ENCODE data around the gene SUSD4. TPM values are rescaled to one million over a fixed set of nuclear protein-coding genes. Genes with fewer than 3 reads are reported as not detected.
A peak's percentile ranks its signal among the peaks of the same experiment; 100 is the strongest.

SUSD4 gene
- total and polyA plus RNA-seq, 9 of the 15 experiments (the other 6 are each of a cell fraction or from before 2014, with no cell fraction given) = 0.06 to 1.7 (median 0.09) TPM; not detected in 4

DNA sequence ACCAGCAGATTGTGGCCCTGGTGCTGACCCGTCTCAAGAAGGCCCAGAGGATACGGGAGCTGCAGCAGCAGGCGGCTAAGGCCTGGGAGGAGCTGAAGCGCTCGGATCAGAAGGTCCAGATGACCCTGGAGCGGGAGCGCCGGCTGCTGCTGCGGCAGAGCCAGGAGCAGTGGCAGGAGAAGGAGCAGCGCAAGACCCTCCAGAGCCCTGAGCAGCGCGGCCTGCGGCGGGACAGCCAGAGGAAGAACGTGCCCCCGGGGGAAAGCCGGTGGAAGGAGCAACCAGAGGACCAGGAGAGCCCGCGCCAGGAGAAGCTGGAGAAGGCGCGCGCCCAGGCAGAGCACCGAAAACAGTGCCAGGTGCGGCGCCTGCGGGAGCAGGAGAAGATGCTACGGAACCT is 30.3 kb upstream of the SUSD4 start:
- Histone ChIP-seq H3K9ac (ENCODE audit: insufficient read depth in 1 of 2, low read depth in 2 of 2, low read length in 2 of 2) (no peak overlapping the region; a peak in 1 of 4 replicates), H3K9me3 (replicated peaks; ENCODE audit: control insufficient read depth, insufficient read depth, low read depth, low read length) (no peaks in the 10 kb centered on the region), H4K20me1 (replicated peaks; ENCODE audit: control insufficient read depth, insufficient read depth, low read length) (no peaks in the 10 kb centered on the region), H3K79me2 (ENCODE audit: control insufficient read depth, insufficient read depth, low read length) (no peaks in the 10 kb centered on the region), H2AFZ (ENCODE audit: low read depth, low read length) (no peak overlapping the region), H3K9me1 (ENCODE audit: control insufficient read depth, insufficient read depth, low read length) (no peaks in the 10 kb centered on the region), H3K27ac (ENCODE audit: extremely low read depth, low read depth, low read length) (no peak overlapping the region), H3K4me2 (ENCODE audit: insufficient read depth, low read length) (no peak overlapping the region), H3K36me3 (ENCODE audit: control insufficient read depth, insufficient read depth, low read length) (no peaks in the 10 kb centered on the region), H3K27me3 (ENCODE audit: control insufficient read depth in 2 of 2, insufficient read depth in 2 of 2, low read length in 2 of 2) (peaks cover 22 to 30% of the 10 kb centered on the region in 2 experiments; a peak in 4 of 5 replicates), H3K4me1 (replicated peaks in 1 of 2; ENCODE audit: control insufficient read depth in 2 of 2, insufficient read depth in 2 of 2, low read length in 2 of 2) (peaks cover 0 to 14% of the 10 kb centered on the region in 2 experiments; a peak in 2 of 5 replicates), H3K4me3 (no peak overlapping the region)
- 22% methylated on average over 27 of the region's 27 CpGs for WGBS (ENCODE audit: insufficient coverage, low coverage, missing lambda C conversion rate)
- ChIA-PET CTCF (ENCODE audit: low intra/inter-chr PET ratio) (no interaction called here), POLR2A (interaction anchor here (0.5 to 0.8 kb wide), 2 partner anchors 14 to 92 kb away, joined by 3 to 4 read pairs; no protein-coding TSS in a partner anchor)
- no TSS peak for BruUV-seq (replicated peaks)
- TF ChIP-seq FUS (optimal IDR thresholded peaks at IDR 0.05; ENCODE audit: low read depth, low read length) (no peak), HDAC1 (IDR thresholded peaks at IDR 0.05) (no peak), TCF7 (IDR thresholded peaks at IDR 0.05; ENCODE audit: borderline replicate concordance) (no peak), ZNF282 (CRISPR knock-in tag; IDR thresholded peaks at IDR 0.05) (no peak), GTF2F1 (IDR thresholded peaks at IDR 0.05; ENCODE audit: low read depth, low read length) (no peak), HOMEZ (CRISPR knock-in tag; IDR thresholded peaks at IDR 0.05) (no peak), MECOM (CRISPR knock-in tag; IDR thresholded peaks at IDR 0.05) (no peak), ZNF785 (CRISPR knock-in tag; IDR thresholded peaks at IDR 0.05) (no peak), NR2F6 (CRISPR knock-in tag; IDR thresholded peaks at IDR 0.05) (no peak), ZNF780A (CRISPR knock-in tag; IDR thresholded peaks at IDR 0.05) (no peak), THAP7 (CRISPR knock-in tag; IDR thresholded peaks at IDR 0.05) (no peak), PHTF2 (CRISPR knock-in tag; IDR thresholded peaks at IDR 0.05) (no peak), EZH2 (IDR thresholded peaks at IDR 0.05; ENCODE audit: borderline replicate concordance, low read depth, low read length) (no peak), MCM3 (IDR thresholded peaks at IDR 0.05) (no peak), ZNF76 (CRISPR knock-in tag; IDR thresholded peaks at IDR 0.05; ENCODE audit: borderline replicate concordance) (no peak), NR3C1 (CRISPR knock-in tag; IDR thresholded peaks at IDR 0.05) (no peak), DIDO1 (tag; IDR thresholded peaks at IDR 0.05; ENCODE audit: low read depth) (no peak), ZSCAN32 (CRISPR knock-in tag; IDR thresholded peaks at IDR 0.05) (no peak), BCOR (IDR thresholded peaks at IDR 0.05) (no peak)
- intact Hi-C loops (cut with micrococcal nuclease) (no loop called here), in situ Hi-C loops (cut with MboI) (no loop called here)
- FAIRE-seq = no peak
- DNase-seq (ENCODE audit: extremely low read depth in 1 of 4, low spot score in 3 of 4) = no peak
- ATAC-seq = peak; percentile 33; the same call in 2 of the 3 replicates

Measured in K562 (cell line).